Measurements from ENCODE around the gene ISM1.

Gene ISM1

GRCh38 chr20:13344671-13345070 is 123.6 kb downstream of the ISM1 start:
- no peak for TF ChIP-seq CTCF (IDR thresholded peaks at IDR 0.05; ENCODE audit: low read depth, low read length, missing control alignments)
- H3K4me3 ChIP-seq (replicated peaks; ENCODE audit: low read depth, low read length): no peak overlapping the region
- DNase-seq (ENCODE audit: extremely low read depth, low read depth): no peak

- no peak for TF ChIP-seq CTCF (IDR thresholded peaks at IDR 0.05; ENCODE audit: low read depth, low read length, missing control alignments)
- no peak for DNase-seq (ENCODE audit: extremely low read depth, low read depth)
- no peak overlapping the region for H3K4me3 ChIP-seq (replicated peaks; ENCODE audit: low read depth, low read length)
Observed at GRCh38 chr20:13348311-13349234, 127.5 kb downstream of the ISM1 start.

- no peak overlapping the region for H3K4me3 ChIP-seq (replicated peaks; ENCODE audit: low read depth, low read length)
- no peak for DNase-seq (ENCODE audit: extremely low read depth, low read depth)
- no peak for TF ChIP-seq CTCF (IDR thresholded peaks at IDR 0.05; ENCODE audit: low read depth, low read length, missing control alignments)
Observed at GRCh38 chr20:13349235-13349604, 128.1 kb downstream of the ISM1 start.
